ENCODE results near the gene CLEC19A.

Gene CLEC19A

DNA sequence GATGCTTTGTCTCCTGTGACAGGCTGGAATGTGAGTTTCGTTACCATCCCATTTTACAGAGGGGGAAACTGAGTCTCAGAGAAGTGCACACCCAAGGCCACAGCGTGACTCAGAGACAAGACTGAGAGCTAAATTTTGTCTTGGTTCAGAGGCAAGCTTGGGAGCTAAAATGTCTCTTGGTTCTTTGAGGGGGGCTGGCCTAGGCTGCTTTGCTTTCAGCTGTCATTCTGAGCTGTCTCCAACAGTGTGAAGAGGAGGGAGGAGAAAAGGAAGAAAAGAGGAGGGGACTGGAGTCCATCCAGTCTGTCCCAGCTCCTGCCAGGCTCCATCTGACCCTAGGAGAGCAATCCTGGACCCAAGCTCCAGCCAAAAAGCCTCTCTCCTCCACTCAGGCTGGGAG lies at the start of gene CLEC19A:
CLEC19A (plus strand) TSS at position 301 of the 400 bp plus-strand sequence. CDS start 121 bp downstream, outside the sequence.
- DNase-seq (ENCODE audit: low read depth): no peak

- DNase-seq (ENCODE audit: low read depth): no peak
Measured at GRCh38 chr16:19235886-19236285, 49.6 kb upstream of the CLEC19A start.

- no peak for DNase-seq (ENCODE audit: low read depth)
Measured at GRCh38 chr16:19236561-19237209, 48.8 kb upstream of the CLEC19A start.

- DNase-seq (ENCODE audit: low read depth): no peak
Measured at GRCh38 chr16:19238406-19238805, 47.1 kb upstream of the CLEC19A start.

GRCh38 chr16:19239511-19240155 lies 45.9 kb upstream of the CLEC19A start:
- no peak for DNase-seq (ENCODE audit: low read depth)

GRCh38 chr16:19240494-19240893 lies 45.0 kb upstream of the CLEC19A start:
- DNase-seq (ENCODE audit: low read depth): no peak

- DNase-seq (ENCODE audit: low read depth): no peak
Measured at GRCh38 chr16:19241512-19241911, 44.0 kb upstream of the CLEC19A start.

GRCh38 chr16:19242186-19242585 lies 43.3 kb upstream of the CLEC19A start:
- DNase-seq (ENCODE audit: low read depth): no peak

DNA sequence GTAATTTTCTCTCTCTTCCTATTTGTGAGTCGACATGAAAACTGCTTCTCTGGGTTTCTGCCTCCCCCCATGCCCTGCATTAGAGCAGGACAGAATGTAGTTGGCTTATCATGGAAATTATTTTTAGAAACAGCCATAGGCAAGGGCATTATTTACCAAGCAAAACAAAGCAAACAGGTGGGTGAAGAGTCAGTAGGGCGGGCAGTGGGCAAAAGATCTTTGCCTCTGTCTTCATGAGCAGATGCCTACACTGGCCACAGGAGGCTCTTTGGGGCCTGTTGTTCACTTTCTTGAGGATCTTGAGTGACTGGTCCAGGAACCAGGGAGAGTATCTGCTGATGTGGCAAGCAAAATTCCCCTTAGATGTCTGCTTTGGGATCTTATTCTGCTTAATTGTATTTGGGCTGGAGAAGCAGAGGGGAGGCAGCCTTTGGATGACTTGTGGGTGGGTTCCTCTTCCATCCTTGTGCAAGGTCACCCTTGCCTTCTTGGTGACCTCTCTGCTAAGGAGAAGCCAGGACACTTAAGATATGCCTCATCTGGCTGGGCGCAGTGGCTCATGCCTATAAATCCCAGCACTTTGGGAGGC lies 42.5 kb upstream of the CLEC19A start:
- DNase-seq (ENCODE audit: low read depth): no peak

DNA sequence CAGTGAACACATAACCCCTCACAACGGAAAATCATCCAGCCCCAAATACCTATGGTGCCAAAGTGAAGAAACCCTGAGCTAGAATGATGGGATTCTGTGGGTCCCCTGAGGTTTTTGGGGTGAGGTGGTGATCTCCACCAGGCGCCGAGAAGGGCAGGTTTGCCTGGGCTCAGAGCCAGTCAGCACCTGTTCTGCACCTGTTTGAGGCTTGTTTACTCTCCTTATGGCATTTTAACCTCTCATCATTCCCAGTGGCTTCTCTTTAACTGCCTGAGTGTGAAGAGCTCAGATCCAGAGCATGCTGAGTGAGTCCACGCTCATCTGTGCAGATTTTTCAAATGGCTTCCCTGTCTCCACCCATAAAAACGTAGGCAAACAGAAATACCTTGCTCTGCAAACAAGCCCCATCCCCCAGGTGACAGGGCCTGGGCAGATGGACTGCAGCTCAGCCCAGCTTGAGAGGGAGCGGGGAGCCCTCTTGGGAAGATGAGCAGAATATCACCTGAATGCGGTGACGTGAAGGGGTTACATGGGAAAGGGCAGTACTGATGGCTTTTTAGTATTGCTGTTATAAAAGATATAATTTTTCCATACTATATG lies 40.1 kb upstream of the CLEC19A start:
- DNase-seq (ENCODE audit: low read depth): no peak

DNA sequence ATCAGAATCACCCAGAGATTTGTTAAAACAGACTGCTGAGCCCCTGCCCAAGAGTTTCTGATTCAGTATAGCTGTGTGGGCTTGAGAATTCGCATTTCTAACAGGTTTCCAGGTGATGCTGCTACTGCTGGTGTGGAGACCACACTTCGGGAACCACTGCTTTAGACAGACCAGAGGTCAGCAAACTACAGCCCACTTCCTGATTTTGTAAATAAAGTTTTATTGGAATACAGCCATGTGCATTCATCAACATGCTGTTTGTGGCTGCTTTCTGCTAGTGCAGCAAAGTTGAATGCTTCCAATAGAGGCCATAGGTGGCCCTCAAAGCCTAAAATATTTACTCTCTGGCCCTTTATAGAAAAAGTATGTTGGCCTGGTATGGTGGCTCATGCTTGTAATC lies 32.6 kb upstream of the CLEC19A start:
- no peak for DNase-seq (ENCODE audit: low read depth)

DNA sequence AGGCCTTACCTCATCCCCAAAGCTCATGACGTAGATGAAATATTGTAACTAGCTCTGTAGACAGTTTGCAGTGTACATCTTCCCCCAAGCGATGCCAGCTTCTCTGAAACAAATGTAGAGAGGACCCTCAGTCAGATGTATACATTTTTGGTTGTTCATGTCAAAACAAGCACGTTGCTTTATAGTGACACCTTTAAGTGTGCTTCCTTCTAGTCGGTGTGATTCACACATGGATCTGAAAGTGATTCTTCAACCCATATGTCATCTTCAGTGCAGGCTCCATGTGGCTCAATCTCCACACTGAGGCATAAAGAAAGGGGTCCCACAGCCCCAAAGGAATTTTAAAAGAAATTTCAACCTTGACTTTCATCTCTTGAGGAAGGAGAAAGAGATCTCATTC lies 30.9 kb upstream of the CLEC19A start:
- no peak for DNase-seq (ENCODE audit: low read depth)

GRCh38 chr16:19264123-19264673 lies 21.3 kb upstream of the CLEC19A start:
- no peak for DNase-seq (ENCODE audit: low read depth)

DNA sequence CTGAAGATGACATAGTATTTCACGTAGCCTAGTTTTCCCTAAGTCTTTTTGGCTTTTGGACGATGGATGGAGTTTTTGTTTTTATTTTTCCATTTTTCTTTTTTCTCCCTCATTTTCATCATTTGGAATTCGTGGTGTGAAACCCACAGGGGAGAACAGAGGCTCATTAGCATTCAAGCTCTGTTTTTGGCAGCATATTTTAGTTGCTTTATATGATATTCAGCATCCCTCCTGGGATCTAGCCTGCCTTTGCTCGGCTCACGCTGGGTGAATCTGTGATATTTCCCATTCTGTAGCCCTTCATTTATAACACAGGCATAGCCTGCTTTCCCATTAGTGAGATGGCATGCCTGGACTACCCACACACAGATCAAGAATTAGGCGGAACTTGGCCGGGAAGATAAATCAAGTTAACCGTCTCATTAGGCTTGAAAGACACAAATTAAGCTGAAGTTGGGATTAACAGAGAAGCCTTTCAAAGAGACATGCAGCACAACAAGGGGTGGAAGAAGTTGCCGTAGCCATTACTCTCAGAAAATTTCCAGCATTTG lies 20.1 kb upstream of the CLEC19A start:
- DNase-seq (ENCODE audit: low read depth): no peak

- no peak for DNase-seq (ENCODE audit: low read depth)
Measured at GRCh38 chr16:19266774-19267173, 18.8 kb upstream of the CLEC19A start.

DNA sequence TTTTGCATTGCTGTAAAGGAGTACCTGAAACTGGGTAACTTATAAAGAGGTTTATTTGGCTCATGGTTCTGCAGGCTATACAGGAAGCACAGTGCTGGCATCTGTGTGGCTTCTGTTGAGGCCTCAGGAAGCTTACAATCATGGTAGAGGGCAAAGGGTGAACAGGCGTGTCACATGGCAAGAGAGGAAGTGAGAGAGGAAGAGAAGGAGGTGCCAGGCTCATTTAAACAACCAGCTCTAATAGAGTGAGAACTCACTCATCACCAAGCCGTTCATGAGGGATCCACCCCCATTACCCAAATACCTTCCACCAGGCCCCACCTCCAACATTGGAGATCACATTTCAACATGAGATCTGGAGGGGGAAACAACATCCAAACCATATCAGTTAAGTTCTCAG lies 16.4 kb upstream of the CLEC19A start:
- no peak for DNase-seq (ENCODE audit: low read depth)

DNA sequence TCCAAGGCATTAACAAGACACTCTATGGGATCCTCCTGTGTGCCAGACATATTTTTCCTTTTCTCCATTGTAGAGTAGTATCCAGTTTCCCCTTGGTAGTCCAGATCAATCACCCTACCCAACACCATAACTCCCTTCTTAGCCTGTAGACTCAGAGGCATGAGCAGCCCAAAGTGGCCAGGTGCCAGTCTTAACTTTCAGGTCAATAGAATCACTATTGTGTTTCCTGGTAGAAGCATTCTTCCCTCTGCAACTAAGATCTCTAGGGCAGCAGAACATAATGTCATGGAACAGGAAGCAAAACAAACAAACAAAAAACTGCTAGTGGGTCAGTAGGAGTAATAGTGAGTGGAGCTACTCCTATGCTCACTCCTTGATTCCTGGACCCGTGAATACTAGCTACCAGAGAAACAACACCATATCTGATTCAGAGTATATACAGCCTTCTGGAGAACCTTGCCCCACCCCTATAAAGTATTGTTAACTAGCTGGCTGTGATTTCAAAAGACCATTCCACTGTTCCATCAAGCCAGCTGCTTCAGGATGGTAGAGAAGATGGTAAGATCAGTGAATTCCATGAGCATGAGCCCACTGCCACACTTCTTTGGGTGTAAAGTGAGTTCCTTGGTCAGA lies 11.2 kb upstream of the CLEC19A start:
- no peak for DNase-seq (ENCODE audit: low read depth)

- DNase-seq (ENCODE audit: low read depth): no peak
Measured at GRCh38 chr16:19278403-19278802, 7.1 kb upstream of the CLEC19A start.

- DNase-seq (ENCODE audit: low read depth): no peak
Measured at GRCh38 chr16:19281246-19281645, 4.3 kb upstream of the CLEC19A start.

GRCh38 chr16:19282101-19282500 lies 3.4 kb upstream of the CLEC19A start:
- no peak for DNase-seq (ENCODE audit: low read depth)

GRCh38 chr16:19283637-19284036 lies 1.9 kb upstream of the CLEC19A start:
- no peak for DNase-seq (ENCODE audit: low read depth)

- DNase-seq (ENCODE audit: low read depth): no peak
Measured at GRCh38 chr16:19284207-19284606, 1.3 kb upstream of the CLEC19A start.
